Fibroblast of upper back skin (primary cell): Measurements from ENCODE around the gene SAPCD1.
"Not testable (repeated sequence)": the region's sequence is repeated elsewhere in the genome, so short reads cannot be mapped to it uniquely, and the experiment has no call there.

ENCODE experiments used
- DNase-seq: peaks from one replicate; pipeline ENCODE4 v3.0.0-alpha.2; 2013

Gene SAPCD1

DNA sequence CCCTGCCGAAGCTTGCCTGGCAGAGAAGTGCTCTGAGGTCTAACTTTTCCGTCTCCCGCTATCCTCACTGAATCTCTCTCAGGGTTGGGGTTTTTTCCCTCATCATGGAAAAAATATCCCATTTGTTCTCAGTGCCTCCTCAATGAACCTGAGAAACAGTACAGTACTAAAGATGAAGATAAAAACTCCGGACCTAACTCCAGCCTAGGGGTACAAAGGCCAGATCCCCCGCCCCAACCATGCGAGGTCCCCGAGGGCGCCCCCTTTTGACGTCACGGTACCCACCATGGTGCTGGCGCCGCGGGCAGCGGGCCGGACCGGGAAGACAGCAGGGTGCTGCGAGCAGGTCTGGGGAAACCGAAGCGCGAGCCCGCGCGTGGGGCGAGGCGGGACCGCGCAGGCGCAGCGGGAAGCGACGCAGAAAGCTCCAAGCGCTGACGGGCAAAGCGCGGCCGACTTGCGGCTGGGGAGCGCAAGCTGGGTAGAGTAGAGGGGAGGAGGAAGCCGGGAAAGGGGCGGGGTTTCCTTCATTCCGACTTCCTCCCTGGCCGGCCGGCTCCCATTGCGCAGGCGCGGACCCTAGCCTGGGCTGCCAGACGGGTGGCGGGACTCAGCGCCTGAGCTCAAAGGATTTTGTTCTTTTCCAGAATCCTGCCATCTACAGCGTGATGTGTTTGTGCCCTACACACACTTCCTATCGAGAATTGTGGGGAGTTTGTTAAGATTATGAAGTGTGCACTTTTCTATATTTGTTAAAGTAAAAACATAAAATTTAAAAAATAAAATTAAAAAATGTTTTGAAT is 44.2 kb downstream of the SAPCD1 start, which contains the start of gene LSM2:
Gene LSM2, minus strand, starts transcription at position 497 of the 803 bp plus-strand sequence. Its CDS starts 209 bp downstream, at position 288.
- peak; percentile 97 for DNase-seq

DNA sequence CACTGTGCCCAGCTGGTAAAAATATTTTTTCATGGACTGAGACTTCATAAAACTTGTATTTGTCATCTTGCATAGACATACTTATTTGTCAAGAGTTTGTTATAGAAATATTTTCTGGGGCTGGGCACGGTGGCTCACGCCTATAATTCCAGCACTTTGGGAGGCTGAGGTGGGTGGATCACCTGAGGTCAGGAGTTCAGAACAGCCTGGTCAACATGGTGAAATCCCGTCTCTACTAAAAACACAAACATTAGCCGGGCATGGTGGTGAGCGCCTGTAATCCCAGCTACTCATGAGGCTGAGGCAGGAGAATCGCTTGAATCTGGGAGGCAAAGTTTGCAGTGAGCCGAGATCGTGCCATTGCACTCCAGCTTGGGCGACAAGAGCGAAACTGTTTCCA is 46.1 kb downstream of the SAPCD1 start:
- DNase-seq, result not testable (repeated sequence)

DNA sequence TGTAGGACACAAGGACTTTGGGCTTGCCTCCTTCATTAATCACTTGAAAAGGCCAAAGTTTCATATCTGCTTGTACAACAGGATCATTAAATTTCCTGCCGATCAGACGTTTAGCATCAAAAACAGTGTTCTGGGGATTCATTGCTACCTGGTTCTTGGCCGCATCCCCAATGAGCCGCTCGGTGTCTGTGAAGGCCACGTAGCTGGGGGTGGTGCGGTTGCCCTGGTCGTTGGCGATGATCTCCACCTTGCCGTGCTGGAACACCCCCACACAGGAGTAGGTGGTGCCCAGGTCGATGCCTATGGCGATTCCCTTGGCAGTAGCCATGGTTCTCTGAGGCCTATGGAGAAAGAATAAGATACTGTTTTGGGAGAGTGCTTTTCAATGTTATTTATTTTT is 49.2 kb downstream of the SAPCD1 start:
- no peak for DNase-seq

DNA sequence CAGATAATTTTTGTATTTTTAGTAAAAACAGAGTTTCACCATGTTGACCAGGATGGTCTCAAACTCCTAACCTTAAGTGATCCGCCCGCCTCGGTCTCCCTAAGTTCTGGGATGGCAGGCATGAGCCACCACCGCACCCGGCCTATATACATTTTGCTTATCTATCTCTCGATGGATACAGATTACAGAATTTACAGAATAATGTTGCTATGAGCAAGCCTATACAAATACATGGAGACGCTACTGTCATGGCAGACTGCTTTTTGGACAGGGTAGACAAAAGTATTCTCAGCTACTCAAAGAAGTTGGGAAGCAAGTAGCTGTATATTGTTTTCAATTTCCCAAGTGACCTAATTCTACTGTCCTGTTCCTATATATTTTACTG is 51.0 kb downstream of the SAPCD1 start:
- DNase-seq, result no peak
